Skeletal muscle tissue (tissue), 4 donors: ENCODE data around the gene PSMB1. TPM values are rescaled to one million over a fixed set of nuclear protein-coding genes. Genes with fewer than 3 reads are reported as not detected.
A peak's percentile ranks its signal among the peaks of the same experiment; 100 is the strongest.

Experiments
- H3K27ac ChIP-seq: one replicate; pipeline ENCODE4 v1.7.0; 2013; ENCODE audit warnings: mild to moderate bottlenecking, low read depth, low read length, inconsistent platforms
- H3K27me3 ChIP-seq, 3 donors: one replicate each; pipeline ENCODE4 v1.7.0; 2013; ENCODE audit warnings: low read length in 3 of 3; ENCODE audit not compliant: control insufficient read depth in 3 of 3, insufficient read depth in 3 of 3
- H3K36me3 ChIP-seq, 3 donors: one replicate each; pipeline ENCODE4 v1.7.0; 2013; ENCODE audit warnings: low read length in 3 of 3; ENCODE audit not compliant: control insufficient read depth in 3 of 3, insufficient read depth in 3 of 3
- H3K4me1 ChIP-seq, 3 donors: one replicate each; pipeline ENCODE4 v1.7.0; 2013; ENCODE audit warnings: low read length in 3 of 3, mild to moderate bottlenecking in 3 of 3; ENCODE audit not compliant: control insufficient read depth in 3 of 3, insufficient read depth in 3 of 3
- H3K4me3 ChIP-seq, 3 donors: one replicate each; pipeline ENCODE4 v1.7.0; 2013; ENCODE audit warnings: low read length in 3 of 3
- H3K9ac ChIP-seq, 3 donors: one replicate each; pipeline ENCODE4 v1.7.0; 2013; ENCODE audit warnings: low read length in 3 of 3, mild to moderate bottlenecking in 3 of 3, moderate library complexity in 2 of 3, low read depth in 1 of 3
- H3K9me3 ChIP-seq, 3 donors: one replicate each; pipeline ENCODE4 v1.7.0; 2013; ENCODE audit warnings: low read length in 3 of 3; ENCODE audit not compliant: control insufficient read depth in 3 of 3
- total RNA-seq: library from RNA; depleted of rRNA; stranded (reverse); fragments of >200 nt; gene quantifications from one replicate; pipeline ENCODE4 v1.2.3, GENCODE V29; 2014
- donor health status: Osteomylitis.

PSMB1 gene
- total RNA-seq, 1 donor from 2014 or later, result 244 TPM

- no peaks in the 10 kb centered on the region for H3K9me3 ChIP-seq
- no peak overlapping the region for H3K27ac ChIP-seq
- H3K4me3 ChIP-seq, result no peak overlapping the region
- peaks cover 28 to 63% (median 62%) of the 10 kb centered on the region in 3 donors for H3K36me3 ChIP-seq
- H3K4me1 ChIP-seq, result no peaks in the 10 kb centered on the region
- H3K9ac ChIP-seq, result no peak overlapping the region
- no peaks in the 10 kb centered on the region for H3K27me3 ChIP-seq
These were observed 19.8 kb upstream of the PSMB1 start for GRCh38 chr6:170572704-170573466.

DNA sequence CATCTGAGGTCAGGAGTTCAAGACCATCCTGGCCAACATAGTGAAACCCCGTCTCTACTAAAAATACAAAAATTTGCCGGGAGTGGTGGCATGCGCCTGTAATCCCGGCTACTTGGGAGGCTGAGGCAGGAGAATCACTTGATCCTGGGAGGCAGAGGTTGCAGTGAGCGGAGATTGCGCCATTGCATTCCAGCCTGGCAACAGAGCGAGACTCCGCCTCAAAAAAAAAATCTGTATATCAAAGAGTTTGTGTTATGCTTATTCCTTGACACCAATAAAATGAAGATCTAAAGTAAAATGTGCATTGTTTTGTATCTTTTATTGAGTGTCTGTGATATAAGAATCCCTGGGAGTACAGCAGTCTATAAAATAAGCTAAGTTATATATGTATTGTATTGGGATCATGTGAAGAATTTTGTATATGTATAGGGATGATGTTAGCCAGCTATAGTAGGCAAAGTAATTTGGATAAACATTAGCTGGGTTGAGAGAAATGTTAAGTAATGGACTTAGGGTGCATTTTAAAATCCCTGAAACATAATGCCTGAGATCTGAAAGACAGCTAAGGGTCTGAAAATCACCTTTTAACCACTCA lies 11.9 kb upstream of the PSMB1 start:
- Histone ChIP-seq H3K36me3 (peaks cover 20 to 52% (median 43%) of the 10 kb centered on the region in 3 donors), H3K27me3 (no peaks in the 10 kb centered on the region), H3K4me1 (no peaks in the 10 kb centered on the region), H3K4me3 (no peak overlapping the region), H3K9me3 (no peaks in the 10 kb centered on the region), H3K9ac (no peak overlapping the region), H3K27ac (no peak overlapping the region)

GRCh38 chr6:170561555-170561954 lies 8.4 kb upstream of the PSMB1 start:
- Histone ChIP-seq H3K4me3 (no peak overlapping the region), H3K27me3 (no peaks in the 10 kb centered on the region), H3K36me3 (peaks cover 19 to 38% (median 37%) of the 10 kb centered on the region in 3 donors), H3K9me3 (no peaks in the 10 kb centered on the region), H3K4me1 (no peaks in the 10 kb centered on the region), H3K27ac (no peak overlapping the region), H3K9ac (no peak overlapping the region)

GRCh38 chr6:170555305-170555704 lies 2.2 kb upstream of the PSMB1 start:
- Histone ChIP-seq H3K4me1 (peaks cover 26 to 29% (median 28%) of the 10 kb centered on the region in 3 donors), H3K27me3 (no peaks in the 10 kb centered on the region), H3K4me3 (peak overlapping the region; percentile 93 to 98 (median 98)), H3K27ac (no peak overlapping the region), H3K36me3 (peaks cover 5 to 15% (median 6%) of the 10 kb centered on the region in 3 donors), H3K9ac (peak overlapping the region in 2 of 3 donors; percentile 95 to 96), H3K9me3 (no peaks in the 10 kb centered on the region)

DNA sequence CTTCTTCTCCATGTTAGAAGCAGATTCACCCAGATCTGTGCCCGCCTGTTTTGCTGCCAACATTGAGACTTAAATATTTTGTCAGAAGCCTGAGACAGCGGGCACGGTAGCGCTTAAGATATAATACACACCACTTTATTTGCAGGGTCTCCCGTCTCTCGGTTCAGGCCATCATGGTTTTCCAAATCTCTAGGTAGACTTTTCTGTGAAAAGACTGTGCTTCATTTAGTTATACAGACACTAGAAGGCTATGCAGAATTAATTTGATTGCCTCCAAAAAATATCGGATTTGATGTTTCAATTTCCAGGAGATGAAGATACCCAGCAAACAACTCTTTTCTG lies 1.7 kb upstream of the PSMB1 start:
- Histone ChIP-seq H3K4me3 (peak overlapping the region; percentile 93 to 98 (median 98)), H3K27me3 (no peaks in the 10 kb centered on the region), H3K36me3 (peaks cover 5 to 20% (median 6%) of the 10 kb centered on the region in 3 donors), H3K27ac (peak overlapping the region; percentile 98), H3K4me1 (peaks cover 31 to 34% (median 33%) of the 10 kb centered on the region in 3 donors), H3K9me3 (no peaks in the 10 kb centered on the region), H3K9ac (peak overlapping the region; percentile 95 to 97 (median 96))

GRCh38 chr6:170554013-170554795 lies 1.1 kb upstream of the PSMB1 start, which contains the start of gene TBP:
Gene TBP, plus strand, starts transcription at chr6:170554369. Its CDS starts 2,661 bp downstream, at chr6:170557030.
- Histone ChIP-seq H3K36me3 (peaks cover 5 to 19% (median 6%) of the 10 kb centered on the region in 3 donors), H3K27me3 (no peaks in the 10 kb centered on the region), H3K27ac (peak within 1 kb of the TSS; percentile 98), H3K4me1 (peaks cover 35 to 39% (median 38%) of the 10 kb centered on the region in 3 donors), H3K9ac (peak within 1 kb of the TSS; percentile 95 to 100 (median 97)), H3K4me3 (peak within 1 kb of the TSS; percentile 93 to 98 (median 98)), H3K9me3 (no peaks in the 10 kb centered on the region)

DNA sequence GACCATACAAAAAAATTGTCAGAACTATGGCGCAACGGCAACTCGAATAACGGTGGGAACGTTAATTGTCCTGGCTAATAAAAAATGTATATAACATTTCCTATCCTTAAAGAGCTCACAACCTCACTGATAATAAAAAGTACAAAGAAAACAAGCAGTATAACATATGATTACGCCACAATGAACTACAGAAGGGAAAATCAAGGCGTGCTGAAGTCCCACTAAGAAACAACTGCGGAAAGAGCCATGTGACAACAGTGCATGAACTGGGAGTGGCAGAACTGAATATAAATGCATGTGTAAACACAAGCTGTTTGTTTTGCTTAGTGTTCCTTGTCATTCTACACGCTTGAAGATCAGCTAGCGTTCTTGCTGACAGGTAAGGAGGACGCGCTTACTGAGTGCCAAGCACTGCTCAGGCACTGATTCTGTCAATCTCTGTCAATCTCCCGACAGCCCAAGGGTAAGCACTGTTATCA lies 466 bp upstream of the PSMB1 start:
- Histone ChIP-seq H3K27me3 (no peaks in the 10 kb centered on the region), H3K4me1 (peaks cover 35 to 42% (median 38%) of the 10 kb centered on the region in 3 donors), H3K27ac (peak overlapping the region; percentile 98), H3K9me3 (no peaks in the 10 kb centered on the region), H3K9ac (peak overlapping the region; percentile 95 to 100 (median 97)), H3K36me3 (peaks cover 3 to 19% (median 8%) of the 10 kb centered on the region in 3 donors), H3K4me3 (peak overlapping the region; percentile 93 to 98 (median 98))

- Histone ChIP-seq H3K27ac (no peak overlapping the region), H3K27me3 (no peaks in the 10 kb centered on the region), H3K9me3 (no peaks in the 10 kb centered on the region), H3K9ac (no peak overlapping the region), H3K4me1 (peaks cover 10 to 22% (median 11%) of the 10 kb centered on the region in 3 donors), H3K36me3 (peaks cover 43 to 65% (median 56%) of the 10 kb centered on the region in 3 donors), H3K4me3 (no peak overlapping the region)
These were observed 7.7 kb downstream of the PSMB1 start for GRCh38 chr6:170545405-170545804.

DNA sequence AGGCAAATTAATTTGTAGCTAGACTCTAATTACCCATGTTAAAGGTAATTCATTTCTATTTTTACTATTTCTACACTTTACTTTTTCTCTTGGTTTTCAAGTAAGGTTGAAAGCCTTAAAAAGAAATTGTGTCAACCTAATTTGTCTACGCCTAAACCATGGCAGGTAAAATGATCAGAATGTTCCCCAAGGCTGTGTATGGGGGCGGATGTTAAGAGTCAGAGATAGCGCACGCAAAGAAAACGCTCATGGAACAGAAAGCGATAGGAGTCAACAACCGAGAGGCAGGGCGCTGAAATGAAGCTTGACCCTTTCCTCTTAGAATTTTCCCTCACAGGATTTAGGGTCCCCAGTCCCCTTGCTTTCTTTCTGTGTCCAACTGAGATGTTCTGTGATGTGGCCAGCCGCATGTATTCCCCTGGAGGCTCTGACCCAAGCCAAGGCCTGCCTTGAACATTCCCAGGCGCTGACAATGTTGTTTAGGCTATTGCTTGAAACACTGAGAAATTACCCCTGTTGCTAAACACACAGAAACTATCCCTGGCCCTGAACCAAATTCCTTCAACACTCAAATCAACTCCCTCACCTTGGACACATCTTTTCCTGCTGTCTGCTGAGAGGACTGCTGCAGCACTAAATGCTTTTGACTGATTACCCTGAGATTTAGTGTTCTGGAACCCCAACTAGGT lies 10.9 kb downstream of the PSMB1 start:
- Histone ChIP-seq H3K9ac (no peak overlapping the region), H3K27ac (no peak overlapping the region), H3K9me3 (no peaks in the 10 kb centered on the region), H3K36me3 (peaks cover 56 to 69% (median 68%) of the 10 kb centered on the region in 3 donors), H3K27me3 (no peaks in the 10 kb centered on the region), H3K4me3 (no peak overlapping the region), H3K4me1 (peaks cover 0 to 5% (median 2%) of the 10 kb centered on the region in 3 donors)
